ENCODE measurements around the gene SLC1A3. TPM values are rescaled to one million over a fixed set of nuclear protein-coding genes. Genes with fewer than 3 reads are reported as not detected.

SLC1A3 gene
- total and polyA plus RNA-seq, 2 of the 4 experiments (the other 2 are of a cell fraction) = 0.27 to 1.3 TPM

GRCh38 chr5:36571401-36572042, 34.9 kb upstream of the SLC1A3 start:
- BruUV-seq (replicated peaks) = no TSS peak
- Histone ChIP-seq H3K4me3 (ENCODE audit: insufficient read depth, low read depth, low read length) (no peak overlapping the region), H2BK15ac (ENCODE audit: low read depth, low read length) (no peak overlapping the region), H2AK9ac (replicated peaks; ENCODE audit: low read depth, low read length, poor library complexity) (no peak overlapping the region), H3K36me3 (ENCODE audit: control insufficient read depth, insufficient read depth, low read length) (no peaks in the 10 kb centered on the region), H4K8ac (ENCODE audit: low read depth in 2 of 2, low read length in 2 of 2) (no peak overlapping the region), H3K4me1 (ENCODE audit: control insufficient read depth, insufficient read depth, low read length) (peaks cover 3% of the 10 kb centered on the region; the same call in 1 of the 2 replicates), H3K9ac (ENCODE audit: low read depth, low read length) (no peak overlapping the region), H2AFZ (replicated peaks; ENCODE audit: low read length, poor library complexity) (no peak overlapping the region), H3K79me1 (ENCODE audit: low read depth in 1 of 2, low read length in 2 of 2) (no peaks in the 10 kb centered on the region), H2BK5ac (ENCODE audit: low read depth, low read length, poor library complexity, severe bottlenecking) (no peak overlapping the region), H4K5ac (ENCODE audit: low read depth, low read length) (no peak overlapping the region), H3K56ac (ENCODE audit: extremely low read depth, insufficient read depth, low read length) (no peak overlapping the region), H3K14ac (replicated peaks; ENCODE audit: low read depth, low read length) (no peak overlapping the region), H2AK5ac (ENCODE audit: low read depth, low read length) (no peak overlapping the region), H3K4me2 (ENCODE audit: low read depth, low read length) (no peak overlapping the region), H4K20me1 (ENCODE audit: insufficient read depth, low read length) (no peaks in the 10 kb centered on the region), H3K9me1 (ENCODE audit: insufficient read depth, low read length) (peaks cover 5% of the 10 kb centered on the region; the same call in 1 of the 2 replicates), H3K18ac (ENCODE audit: low read depth, low read length) (no peak overlapping the region), H4K91ac (ENCODE audit: insufficient read depth, low read depth, low read length) (no peak overlapping the region), H3K27ac (ENCODE audit: insufficient read depth, low read length) (no peak overlapping the region), H3K27me3 (ENCODE audit: control insufficient read depth, insufficient read depth, low read length) (no peaks in the 10 kb centered on the region), H2BK120ac (ENCODE audit: low read depth, low read length) (no peak overlapping the region), H2BK20ac (ENCODE audit: low read depth, low read length) (no peak overlapping the region), H3K23ac (ENCODE audit: low read depth, low read length) (no peak overlapping the region), H3K9me3 (ENCODE audit: control insufficient read depth, insufficient read depth, low read length) (no peaks in the 10 kb centered on the region), H3K4ac (ENCODE audit: low read depth, low read length) (no peak overlapping the region)
- intact Hi-C loops (cut with micrococcal nuclease) = no loop called here
- in situ Hi-C loops (cut with MboI; ENCODE audit: low sequenced_read_pairs) = no loop called here
- CTCF ChIA-PET = no interaction called here
- TF ChIP-seq RCOR1 (IDR thresholded peaks at IDR 0.05; ENCODE audit: insufficient replicate concordance, low read length) = no peak
- no peak for TF ChIP-seq CHD1 (IDR thresholded peaks at IDR 0.05; ENCODE audit: low read depth, low read length)
- 83% methylated on average over 4 of the region's 4 CpGs; no CpG with 5 or more reads in 1 of the 2 experiments for WGBS, 2 experiments (ENCODE audit: extremely low coverage in 2 of 2, insufficient read length in 1 of 2)
- POLR2A ChIA-PET (ENCODE audit: unreplicated experiment) = no interaction called here
- dilution Hi-C loops (cut with HindIII; ENCODE audit: low sequenced_read_pairs, unreplicated experiment) = no loop called here
- DNase-seq (no peak), ATAC-seq (ENCODE audit: low read depth) (no peak)
